Panc1 (cell line): Measurements from ENCODE around the gene COL27A1. TPM values are rescaled to one million over a fixed set of nuclear protein-coding genes. Genes with fewer than 3 reads are reported as not detected.

Experiments
- ATAC-seq: fragments of 200-7000 bp; cut with Tn5 transposase; 2 replicates; pipeline ENCODE4 v1.9.1; 2020; ENCODE audit warnings: mild to moderate bottlenecking, moderate library complexity
- BruUV-seq: library from RNA; stranded (reverse); fragments of 400-500 nt; replicated peaks from 2 replicates; lab custom pipeline; 2021; lab: Mats Ljungman, UMichigan
- CTCF ChIA-PET: fragments of 300-600 bp; sonication (Branson Sonifier 250); formaldehyde crosslinking; loops from one replicate; lab custom pipeline; 2022; ENCODE audit warnings: antibody characterized with exemption; lab: Charles Lee
- POLR2A ChIA-PET: fragments of 300-600 bp; sonication (Branson Sonifier 250); formaldehyde crosslinking; loops from one replicate; lab custom pipeline; 2022; ENCODE audit warnings: antibody characterized with exemption; lab: Charles Lee
- DNase-seq: peaks from one replicate; pipeline ENCODE4 v3.0.0-alpha.2; 2010; ENCODE audit warnings: low read depth, low spot score
- H3K27ac ChIP-seq: 2 replicates; pipeline ENCODE4 v1.5.1; 2011; ENCODE audit warnings: mild to moderate bottlenecking, low read length, inconsistent platforms
- H3K27me3 ChIP-seq: fragments of 200-500 bp; sonication (Bioruptor generic); 2 replicates; pipeline ENCODE4 v1.6.0; 2014; ENCODE audit warnings: low read length, inconsistent platforms; ENCODE audit not compliant: control insufficient read depth, insufficient read depth
- H3K36me3 ChIP-seq: fragments of 200-500 bp; sonication (Bioruptor generic); 2 replicates; pipeline ENCODE4 v1.5.1; 2014; ENCODE audit warnings: inconsistent platforms, mild to moderate bottlenecking, low read length, moderate library complexity; ENCODE audit not compliant: control insufficient read depth, insufficient read depth
- H3K4me1 ChIP-seq: 2 replicates; pipeline ENCODE4 v1.5.1; 2011; ENCODE audit warnings: inconsistent platforms, mild to moderate bottlenecking, low read length, moderate library complexity; ENCODE audit not compliant: control insufficient read depth, insufficient read depth
- H3K4me3 ChIP-seq, 2 experiments: 2 replicates each; pipeline ENCODE4 v1.5.1; 2011 to 2012; ENCODE audit warnings: low read depth in 2 of 2, low read length in 2 of 2, mild to moderate bottlenecking in 2 of 2, inconsistent platforms in 1 of 2, moderate library complexity in 1 of 2
- H3K9me3 ChIP-seq: fragments of 200-500 bp; sonication (Bioruptor generic); 2 replicates; pipeline ENCODE4 v1.5.1; 2014; ENCODE audit warnings: low read depth, mild to moderate bottlenecking, inconsistent platforms, low read length, moderate library complexity; ENCODE audit not compliant: control insufficient read depth, insufficient read depth
- POLR2AphosphoS5 ChIP-seq: IDR thresholded peaks from 2 replicates; pipeline ENCODE4 v1.6.1; 2012; ENCODE audit warnings: mild to moderate bottlenecking, low read depth, low read length, moderate library complexity
- REST ChIP-seq, 2 experiments: IDR thresholded peaks; 2 replicates each; pipeline ENCODE4 v1.6.1; 2011 to 2012; ENCODE audit warnings: low read depth in 2 of 2, control low read depth in 1 of 2, low read length in 1 of 2, mild to moderate bottlenecking in 1 of 2, moderate library complexity in 1 of 2; ENCODE audit not compliant: insufficient read depth in 1 of 2
- SIN3A ChIP-seq: IDR thresholded peaks from 2 replicates; pipeline ENCODE4 v1.6.1; 2012; ENCODE audit warnings: low read depth, mild to moderate bottlenecking, low read length, moderate library complexity, borderline replicate concordance; ENCODE audit not compliant: insufficient read depth
- TCF7L2 ChIP-seq: IDR thresholded peaks from 2 replicates; pipeline ENCODE4 v1.6.1; 2011; ENCODE audit warnings: mild to moderate bottlenecking, low read depth, low read length, inconsistent platforms
- in situ Hi-C: cut with HindIII; loops from 2 replicates; pipeline ENCODE4 v1.10.0; 2016; ENCODE audit warnings: low sequenced_read_pairs, low pct_unique_long_range_greater_than_20kb
- intact Hi-C: fragments of 100-400 bp; cut with micrococcal nuclease; formaldehyde crosslinking; loops from one replicate; pipeline ENCODE4 v1.10.0; 2022; ENCODE audit not compliant: unreplicated experiment
- total RNA-seq: library from RNA; stranded (reverse); gene quantifications from one replicate; pipeline ENCODE4 v1.2.1, GENCODE V29; 2021; ENCODE audit not compliant: unreplicated experiment

The COL27A1 gene
- total RNA-seq, 1 experiment from 2014 or later = 5.1 TPM

GRCh38 chr9:114203410-114204140, 48.2 kb downstream of the COL27A1 start:
- in situ Hi-C loops = no loop called here
- POLR2A ChIA-PET = interaction anchor here (0.6 kb wide), 1 partner anchor 28 kb away, joined by 4 read pairs; no protein-coding TSS in a partner anchor

GRCh38 chr9:114204265-114204664, 48.9 kb downstream of the COL27A1 start:
- POLR2A ChIA-PET = no interaction called here

More at GRCh38 chr9:114203410-114204140, 48.2 kb downstream of the COL27A1 start:
- ATAC-seq = no peak
- intact Hi-C loops = no loop called here
- CTCF ChIA-PET = no interaction called here
- Histone ChIP-seq H3K4me3 (no peak overlapping the region), H3K27me3 (no peaks in the 10 kb centered on the region), H3K27ac (no peak overlapping the region), H3K36me3 (no peaks in the 10 kb centered on the region), H3K4me1 (no peaks in the 10 kb centered on the region), H3K9me3 (no peaks in the 10 kb centered on the region)
- TF ChIP-seq SIN3A = no peak
- TF ChIP-seq POLR2AphosphoS5 = no peak
- no peak for DNase-seq
- no TSS peak for BruUV-seq

More at GRCh38 chr9:114204265-114204664, 48.9 kb downstream of the COL27A1 start:
- TF ChIP-seq POLR2AphosphoS5 (no peak), REST (IDR thresholded peaks at IDR 0.05; ENCODE audit: insufficient read depth in 1 of 2, low read depth in 2 of 2, low read length in 1 of 2) (no peak), TCF7L2 (no peak), SIN3A (no peak)
- no peak overlapping the region for H3K4me3 ChIP-seq
- CTCF ChIA-PET = no interaction called here
- no peaks in the 10 kb centered on the region for H3K4me1 ChIP-seq
- in situ Hi-C loops = no loop called here
- no peak overlapping the region for H3K27ac ChIP-seq
- no TSS peak for BruUV-seq
- intact Hi-C loops = no loop called here
- H3K27me3 ChIP-seq = no peaks in the 10 kb centered on the region
- ATAC-seq = no peak
- no peaks in the 10 kb centered on the region for H3K9me3 ChIP-seq
- no peaks in the 10 kb centered on the region for H3K36me3 ChIP-seq
- DNase-seq = no peak
